ENCODE results near the gene MT4.

Gene MT4

DNA sequence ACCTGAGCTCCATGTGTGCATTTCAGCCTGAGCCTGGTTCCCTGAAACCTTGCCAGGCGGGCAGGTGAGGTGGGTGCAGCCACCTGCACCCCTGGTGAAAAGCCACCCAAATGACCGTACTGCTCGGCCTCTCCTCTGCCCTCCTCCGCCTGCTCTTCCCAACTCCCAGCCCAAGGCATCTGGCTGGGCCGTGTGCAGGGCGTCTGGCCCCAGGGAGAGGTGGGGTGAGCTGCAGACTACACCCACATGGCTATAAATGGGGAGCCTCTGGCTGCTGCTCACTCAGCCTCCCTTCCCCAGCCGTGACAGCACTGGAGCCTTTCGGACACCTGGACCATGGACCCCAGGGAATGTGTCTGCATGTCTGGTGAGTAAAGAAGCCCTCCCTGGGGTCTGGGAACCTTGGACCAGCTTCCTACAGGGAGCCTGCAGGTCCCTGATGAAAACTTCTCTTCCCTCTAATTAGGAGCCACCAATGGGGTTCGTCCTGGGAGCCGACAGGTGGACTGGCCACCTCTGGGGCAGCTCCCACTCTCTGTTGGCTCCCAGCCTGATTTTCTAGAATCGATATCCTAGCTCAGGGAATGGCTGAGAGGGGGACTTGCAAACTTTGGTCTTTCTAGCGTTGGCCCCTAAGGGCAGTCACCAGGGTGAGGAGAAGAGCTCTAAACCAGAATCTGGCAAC, at the start of gene MT4:
MT4 (plus strand) TSS at position 281 of the 685 bp plus-strand sequence; CDS start at position 337, 56 bp downstream.
- no peaks in the 10 kb centered on the region for H3K27me3 Mint-ChIP-seq
- H3K9me3 Mint-ChIP-seq: no peaks in the 10 kb centered on the region
- no peak within 1 kb of the TSS for H3K4me3 Mint-ChIP-seq
- DNase-seq (no peak), ATAC-seq (no peak)
- no peaks in the 10 kb centered on the region for H3K4me1 Mint-ChIP-seq
- peak within 1 kb of the TSS in 1 of 2 donors; percentile 49 for H3K27ac Mint-ChIP-seq

DNA sequence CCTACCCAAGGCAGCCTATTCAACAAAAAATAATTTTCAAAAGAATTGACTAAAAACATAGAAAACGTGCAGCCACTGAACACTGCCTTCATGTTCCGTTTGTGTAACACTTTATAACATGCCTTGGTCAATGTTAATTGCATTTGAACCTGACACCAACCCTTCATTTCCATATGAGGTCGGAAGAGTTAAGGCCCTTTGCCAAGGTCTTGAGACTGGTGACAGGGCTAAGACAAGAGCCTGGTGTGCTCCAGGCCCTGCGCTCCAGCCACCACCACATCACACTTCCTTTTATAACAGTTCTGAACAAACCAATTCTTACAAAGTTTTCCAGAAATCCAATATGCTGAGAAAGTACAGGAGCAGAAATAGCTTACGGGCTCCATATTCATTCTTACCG, 49.2 kb upstream of the MT4 start:
- peaks cover 59% of the 10 kb centered on the region for H3K4me1 Mint-ChIP-seq
- no peaks in the 10 kb centered on the region for H3K9me3 Mint-ChIP-seq
- no peaks in the 10 kb centered on the region for H3K27me3 Mint-ChIP-seq
- no peak for ATAC-seq
- H3K4me3 Mint-ChIP-seq: no peak overlapping the region
- no peak overlapping the region for H3K27ac Mint-ChIP-seq
- no peak for DNase-seq

DNA sequence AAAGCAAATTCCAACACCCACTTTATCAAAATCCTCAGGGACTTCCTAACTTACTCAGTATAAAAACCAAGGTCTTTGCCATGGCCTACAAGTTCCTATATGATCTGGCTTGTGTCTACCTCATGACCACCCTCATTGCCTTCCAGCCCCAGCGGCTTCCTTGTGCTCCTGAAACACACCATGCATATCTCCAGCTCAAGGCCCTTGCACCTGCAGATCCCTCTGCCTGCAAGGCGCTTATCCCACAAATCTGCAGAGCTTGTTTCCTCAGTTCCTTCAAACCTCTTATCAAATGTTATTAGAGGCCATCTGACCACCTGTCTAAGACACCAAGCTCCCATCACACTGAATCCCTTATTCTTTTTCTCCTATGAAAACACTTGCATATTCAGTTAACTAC, 47.7 kb upstream of the MT4 start:
- H3K4me1 Mint-ChIP-seq: peaks cover 62% of the 10 kb centered on the region
- H3K9me3 Mint-ChIP-seq: no peaks in the 10 kb centered on the region
- H3K4me3 Mint-ChIP-seq: no peak overlapping the region
- H3K27ac Mint-ChIP-seq: no peak overlapping the region
- ATAC-seq (no peak), DNase-seq (no peak)
- H3K27me3 Mint-ChIP-seq: no peaks in the 10 kb centered on the region

DNA sequence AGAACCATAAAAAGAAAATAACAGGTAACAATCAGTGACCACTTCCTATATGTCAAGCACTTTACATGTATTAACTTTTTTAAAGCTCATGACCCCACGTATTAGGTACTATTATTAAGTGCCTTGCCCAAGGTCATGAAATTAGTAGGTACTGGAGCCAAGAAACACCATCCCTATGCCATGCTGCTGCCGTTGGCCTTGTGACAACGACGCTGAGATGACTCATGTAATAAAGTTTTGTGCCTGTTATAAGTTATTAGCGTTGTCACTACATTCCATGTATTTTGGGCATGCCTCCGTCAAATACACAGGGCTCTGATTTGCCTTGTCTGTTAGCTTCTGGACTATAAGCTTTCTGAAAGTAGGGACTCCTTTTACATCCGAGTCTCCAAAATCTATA, 46.4 kb upstream of the MT4 start:
- peaks cover 60% of the 10 kb centered on the region for H3K4me1 Mint-ChIP-seq
- no peak for DNase-seq
- H3K4me3 Mint-ChIP-seq: peak overlapping the region; percentile 84 to 85
- no peaks in the 10 kb centered on the region for H3K9me3 Mint-ChIP-seq
- ATAC-seq: no peak
- H3K27ac Mint-ChIP-seq: no peak overlapping the region
- no peaks in the 10 kb centered on the region for H3K27me3 Mint-ChIP-seq

DNA sequence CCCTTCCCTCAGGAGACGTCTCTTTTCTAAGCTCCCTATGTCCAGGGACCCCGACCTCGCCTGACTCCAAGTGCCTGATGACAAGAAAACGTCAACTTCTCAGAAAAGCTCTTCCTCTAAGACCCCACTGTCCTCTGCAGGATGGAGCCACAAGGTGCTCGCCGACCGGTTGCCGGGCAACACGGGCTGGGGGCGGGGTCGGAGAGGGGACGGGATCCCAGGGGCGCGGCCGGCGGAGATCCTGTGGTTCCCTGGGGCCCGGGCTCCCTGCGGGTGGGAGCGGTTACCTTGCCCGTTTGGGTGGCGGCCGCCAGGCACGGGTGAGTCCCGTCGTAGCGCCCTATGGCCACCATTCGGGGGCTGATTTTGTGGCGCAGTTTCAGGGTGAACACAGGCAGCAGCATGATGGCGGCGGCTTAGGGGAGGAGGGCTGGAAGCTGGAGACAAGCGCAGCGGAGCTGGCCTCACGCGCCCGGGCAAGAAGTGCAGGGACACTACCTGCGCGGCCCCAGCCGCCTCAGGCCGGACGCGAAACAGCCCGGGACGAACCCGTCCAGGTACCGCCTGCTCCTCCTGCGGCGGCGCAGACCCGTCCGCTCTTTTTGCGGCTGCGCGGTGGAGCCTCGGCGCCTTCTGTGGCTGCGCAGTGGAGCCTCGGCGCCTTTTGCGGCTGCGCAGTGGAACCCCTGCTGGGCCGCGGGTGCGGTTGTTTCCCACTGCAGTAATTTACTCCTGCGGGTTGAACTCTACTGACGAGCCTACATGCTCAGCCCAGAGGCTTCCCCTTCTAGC, 45.2 kb upstream of the MT4 start, which contains the start of gene BBS2:
BBS2 (minus strand) TSS at position 566 of the 792 bp plus-strand sequence; CDS start at position 404, 162 bp downstream.
- Mint-ChIP-seq H3K27me3 (no peaks in the 10 kb centered on the region), H3K27ac (peak within 1 kb of the TSS; percentile 74 to 80), H3K4me3 (peak within 1 kb of the TSS; percentile 84 to 85), H3K4me1 (peaks cover 50% of the 10 kb centered on the region), H3K9me3 (no peaks in the 10 kb centered on the region)
- DNase-seq (peak; percentile 88 to 90), ATAC-seq (peak; percentile 88)

DNA sequence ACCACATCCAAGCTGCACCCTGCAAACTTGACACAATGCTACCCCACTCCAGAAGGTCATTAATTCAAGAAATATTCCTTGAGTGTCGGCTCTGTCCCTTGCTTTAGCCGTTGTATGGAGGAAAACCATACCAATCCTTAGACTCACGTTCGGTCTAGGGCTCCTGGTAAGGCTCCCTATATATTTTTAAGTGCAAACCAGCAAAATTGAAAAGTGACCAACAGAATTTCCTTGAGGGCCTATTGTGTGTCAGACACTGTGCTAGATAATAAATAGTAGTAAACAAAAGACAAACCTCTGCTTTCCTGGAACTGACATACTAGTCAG, 44.7 kb upstream of the MT4 start:
- Mint-ChIP-seq H3K27ac (peak overlapping the region; percentile 74 to 80), H3K9me3 (no peaks in the 10 kb centered on the region), H3K4me3 (peak overlapping the region; percentile 84 to 85), H3K27me3 (no peaks in the 10 kb centered on the region), H3K4me1 (peaks cover 45% of the 10 kb centered on the region)
- ATAC-seq (no peak), DNase-seq (no peak)

DNA sequence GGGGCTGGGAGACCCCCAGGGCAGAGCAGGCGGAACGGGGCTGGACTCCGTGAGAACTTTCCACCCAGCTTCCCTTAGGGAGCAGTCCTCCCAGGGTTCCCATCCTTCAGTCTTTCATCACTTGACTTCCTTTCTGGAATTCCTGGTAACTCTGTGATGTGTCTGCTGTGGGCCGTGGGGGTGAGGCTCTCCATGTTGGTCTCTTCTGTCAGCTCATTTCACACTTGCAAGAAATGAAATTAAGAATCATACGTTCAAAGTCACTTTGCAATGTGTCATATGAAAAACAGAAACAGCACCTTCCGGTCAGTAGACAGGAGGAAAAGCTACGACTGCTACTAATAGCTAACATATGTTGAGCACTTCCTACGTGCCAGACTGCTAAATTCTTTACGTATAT, 39.6 kb upstream of the MT4 start:
- Mint-ChIP-seq H3K4me1 (peaks cover 7% of the 10 kb centered on the region), H3K9me3 (no peaks in the 10 kb centered on the region), H3K27ac (no peak overlapping the region), H3K4me3 (no peak overlapping the region), H3K27me3 (no peaks in the 10 kb centered on the region)
- DNase-seq (no peak), ATAC-seq (no peak)

DNA sequence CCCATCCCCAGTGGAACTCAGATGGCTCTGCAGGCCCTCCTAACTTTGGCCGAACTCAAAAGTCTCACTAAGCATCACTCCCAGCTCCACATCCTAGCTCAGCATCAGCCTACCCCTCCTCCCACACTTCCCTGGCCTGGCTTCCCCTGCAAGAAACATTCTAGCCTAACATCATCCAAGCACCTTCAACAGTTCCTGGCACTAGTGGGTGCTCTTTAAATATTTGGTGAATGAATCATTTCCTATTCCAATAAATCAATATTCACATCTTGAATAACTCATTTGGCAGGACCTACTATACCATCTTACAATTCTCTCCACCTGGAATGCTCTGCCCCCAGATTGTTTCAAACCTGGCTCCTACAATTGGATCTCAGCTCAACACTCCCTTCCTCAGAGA, 34.0 kb upstream of the MT4 start:
- DNase-seq (no peak), ATAC-seq (no peak)
- Mint-ChIP-seq H3K4me1 (no peaks in the 10 kb centered on the region), H3K9me3 (no peaks in the 10 kb centered on the region), H3K27me3 (peaks cover 27% of the 10 kb centered on the region), H3K4me3 (no peak overlapping the region), H3K27ac (no peak overlapping the region)

DNA sequence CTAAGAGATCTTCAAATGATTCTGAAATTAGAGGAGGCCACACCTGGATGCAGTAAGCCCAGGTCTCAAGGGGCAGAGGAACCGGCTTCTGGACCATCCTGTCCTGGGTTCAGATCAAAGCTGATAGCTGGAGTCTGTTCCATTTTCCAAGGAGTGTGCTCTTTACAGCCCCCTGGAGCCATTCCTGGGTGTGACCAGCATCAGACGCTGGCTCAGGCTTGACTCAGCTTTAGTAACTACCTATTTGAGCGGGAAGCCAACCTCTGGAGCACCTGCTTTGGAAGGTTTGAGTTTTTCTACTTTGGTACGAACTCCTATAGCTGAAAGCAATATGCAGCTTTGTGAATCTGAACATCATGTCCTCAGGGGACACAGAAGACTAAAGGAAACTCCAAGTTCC, 32.2 kb upstream of the MT4 start:
- ATAC-seq (no peak), DNase-seq (no peak)
- no peak overlapping the region for H3K27ac Mint-ChIP-seq
- H3K4me3 Mint-ChIP-seq: no peak overlapping the region
- H3K27me3 Mint-ChIP-seq: peaks cover 27% of the 10 kb centered on the region
- no peaks in the 10 kb centered on the region for H3K4me1 Mint-ChIP-seq
- H3K9me3 Mint-ChIP-seq: no peaks in the 10 kb centered on the region

DNA sequence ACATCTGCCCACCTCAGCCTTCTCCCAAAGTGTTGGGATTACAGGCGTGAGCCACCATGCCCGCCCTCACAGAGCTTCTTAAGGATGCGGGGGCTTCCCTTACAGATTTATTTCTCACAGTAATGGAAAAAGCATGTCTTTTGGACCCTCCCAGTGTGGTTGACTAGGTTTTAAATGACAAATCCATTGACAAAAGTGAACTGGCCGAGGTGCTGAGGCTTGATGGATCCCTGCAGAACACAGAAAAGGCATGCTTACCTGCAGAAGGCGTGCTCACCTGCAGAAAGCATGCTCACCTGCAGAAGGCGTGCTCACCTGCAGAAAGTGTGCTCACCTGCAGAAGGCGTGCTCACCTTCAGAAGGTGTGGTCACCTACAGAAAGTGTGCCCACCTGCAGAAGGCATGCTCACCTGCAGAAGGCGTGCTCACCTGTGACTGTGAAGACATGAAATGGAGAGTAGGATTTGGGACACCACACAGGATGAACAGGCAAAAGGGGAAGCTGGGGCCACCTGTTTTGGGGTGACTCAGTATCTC, 30.0 kb upstream of the MT4 start:
- DNase-seq (no peak), ATAC-seq (no peak)
- H3K4me3 Mint-ChIP-seq: no peak overlapping the region
- H3K27ac Mint-ChIP-seq: no peak overlapping the region
- H3K27me3 Mint-ChIP-seq: peaks cover 27% of the 10 kb centered on the region
- H3K9me3 Mint-ChIP-seq: no peaks in the 10 kb centered on the region
- no peaks in the 10 kb centered on the region for H3K4me1 Mint-ChIP-seq

DNA sequence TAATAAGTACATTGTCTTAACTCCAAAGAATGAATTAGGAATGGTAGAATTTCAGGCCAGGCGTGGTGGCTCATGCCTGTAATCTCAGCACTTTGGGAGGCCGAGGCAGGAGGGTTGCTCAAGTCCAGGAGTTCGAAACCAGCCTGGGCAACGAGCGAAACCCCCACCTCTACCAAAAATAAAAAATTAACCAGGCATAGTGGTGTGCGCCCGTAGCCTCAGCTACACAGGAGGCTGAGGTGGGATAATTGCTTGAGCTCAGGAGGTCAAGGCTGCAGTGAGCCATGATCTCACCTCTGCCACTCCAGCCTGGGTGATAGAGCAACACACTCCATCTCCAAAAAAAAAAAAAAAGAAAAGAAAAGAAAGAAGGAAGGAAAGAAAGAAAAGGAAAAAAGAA, 26.5 kb upstream of the MT4 start:
- Mint-ChIP-seq H3K9me3 (no peaks in the 10 kb centered on the region), H3K4me1 (no peaks in the 10 kb centered on the region), H3K27ac (no peak overlapping the region), H3K4me3 (no peak overlapping the region), H3K27me3 (peaks cover 23% of the 10 kb centered on the region)
- ATAC-seq (no peak), DNase-seq (no peak)

DNA sequence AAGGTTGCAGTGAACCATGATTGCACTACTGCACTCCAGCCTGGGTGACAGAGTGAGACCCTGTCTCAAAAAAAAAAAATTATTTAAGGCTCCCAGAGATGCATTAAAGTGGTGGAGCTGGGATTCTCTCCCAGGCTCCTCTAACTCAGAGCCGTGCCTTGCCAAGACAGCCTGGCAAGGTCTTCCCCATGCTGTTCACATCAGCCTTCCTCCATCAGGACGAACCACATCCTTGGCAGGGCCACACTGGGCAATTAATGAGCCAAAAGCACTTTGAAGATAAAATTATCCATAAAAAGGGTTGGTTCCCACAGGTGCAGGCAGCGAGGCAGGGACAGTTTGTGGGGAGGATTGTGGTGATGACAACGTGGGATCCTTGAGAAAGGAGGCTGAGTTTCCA, 25.2 kb upstream of the MT4 start:
- no peak for DNase-seq
- no peak overlapping the region for H3K27ac Mint-ChIP-seq
- H3K27me3 Mint-ChIP-seq: peaks cover 10% of the 10 kb centered on the region
- no peak overlapping the region for H3K4me3 Mint-ChIP-seq
- no peaks in the 10 kb centered on the region for H3K9me3 Mint-ChIP-seq
- no peak for ATAC-seq
- H3K4me1 Mint-ChIP-seq: no peaks in the 10 kb centered on the region

DNA sequence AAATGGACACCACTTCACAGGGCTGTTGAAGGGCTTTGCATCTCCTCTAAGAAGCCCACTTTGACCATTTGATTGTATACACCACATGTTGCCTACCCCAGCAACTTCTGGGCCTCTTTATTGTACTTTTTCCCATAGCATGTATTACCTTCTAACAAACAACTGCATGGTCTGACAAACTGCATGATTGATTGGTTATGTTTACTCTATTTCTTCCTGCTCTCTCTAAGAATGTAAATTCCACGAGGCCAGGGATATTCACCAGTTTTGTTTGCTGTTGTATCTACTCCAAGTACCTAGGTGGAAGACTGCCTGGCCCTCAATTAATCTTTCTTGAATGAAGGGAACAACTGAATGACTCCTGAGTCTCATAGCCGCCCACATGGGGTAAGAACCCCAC, 22.8 kb upstream of the MT4 start:
- no peak for ATAC-seq
- H3K27ac Mint-ChIP-seq: no peak overlapping the region

DNA sequence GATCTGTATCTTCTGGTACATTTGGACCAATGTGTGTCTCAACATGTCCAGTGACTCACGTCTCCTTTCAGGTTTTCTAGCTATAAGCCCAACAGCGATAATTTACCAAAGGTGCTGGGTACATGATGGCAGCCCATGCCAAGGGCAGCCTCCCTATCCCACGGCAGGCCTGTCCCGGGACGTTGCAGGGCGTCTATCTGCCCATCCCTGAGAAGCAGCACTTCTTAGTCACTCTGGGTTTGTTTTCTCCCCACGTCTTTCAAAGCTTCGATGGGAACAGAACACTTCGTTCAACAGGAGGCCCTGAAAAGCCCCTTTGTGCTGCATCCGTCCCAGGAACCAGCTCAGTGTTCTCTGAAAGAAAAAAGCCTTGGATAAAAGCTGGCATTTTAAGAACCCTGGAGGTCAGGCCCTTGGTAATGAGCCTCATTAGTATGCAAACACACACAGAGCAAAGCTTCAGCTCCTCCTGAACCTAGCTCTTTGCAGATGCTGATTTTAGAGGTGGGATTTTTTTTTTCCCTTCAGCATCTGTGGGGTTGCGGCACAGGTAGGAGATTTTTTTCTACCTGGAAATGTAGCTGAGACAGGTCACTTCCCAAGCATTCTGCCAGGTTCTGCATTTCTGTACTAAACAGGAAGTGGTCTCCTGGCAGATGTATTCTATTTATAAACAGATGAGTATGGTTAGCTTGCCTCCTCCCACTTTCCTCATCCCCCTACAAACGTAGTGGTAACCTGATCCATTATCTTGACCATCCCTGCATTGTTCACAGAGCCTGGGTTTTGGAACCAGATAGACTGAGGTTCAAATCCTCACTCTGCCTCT, 17.5 kb upstream of the MT4 start:
- H3K9me3 Mint-ChIP-seq: no peaks in the 10 kb centered on the region
- peaks cover 1% of the 10 kb centered on the region for H3K27me3 Mint-ChIP-seq
- no peak for ATAC-seq
- peak overlapping the region; percentile 16 to 89 for H3K27ac Mint-ChIP-seq
- peaks cover 18% of the 10 kb centered on the region for H3K4me1 Mint-ChIP-seq
- no peak overlapping the region for H3K4me3 Mint-ChIP-seq
- DNase-seq: no peak

More for the DNA sequence above, 22.8 kb upstream of the MT4 start:
- Mint-ChIP-seq H3K27me3 (peaks cover 5% of the 10 kb centered on the region), H3K9me3 (no peaks in the 10 kb centered on the region), H3K4me1 (no peaks in the 10 kb centered on the region), H3K4me3 (no peak overlapping the region)
- no peak for DNase-seq

DNA sequence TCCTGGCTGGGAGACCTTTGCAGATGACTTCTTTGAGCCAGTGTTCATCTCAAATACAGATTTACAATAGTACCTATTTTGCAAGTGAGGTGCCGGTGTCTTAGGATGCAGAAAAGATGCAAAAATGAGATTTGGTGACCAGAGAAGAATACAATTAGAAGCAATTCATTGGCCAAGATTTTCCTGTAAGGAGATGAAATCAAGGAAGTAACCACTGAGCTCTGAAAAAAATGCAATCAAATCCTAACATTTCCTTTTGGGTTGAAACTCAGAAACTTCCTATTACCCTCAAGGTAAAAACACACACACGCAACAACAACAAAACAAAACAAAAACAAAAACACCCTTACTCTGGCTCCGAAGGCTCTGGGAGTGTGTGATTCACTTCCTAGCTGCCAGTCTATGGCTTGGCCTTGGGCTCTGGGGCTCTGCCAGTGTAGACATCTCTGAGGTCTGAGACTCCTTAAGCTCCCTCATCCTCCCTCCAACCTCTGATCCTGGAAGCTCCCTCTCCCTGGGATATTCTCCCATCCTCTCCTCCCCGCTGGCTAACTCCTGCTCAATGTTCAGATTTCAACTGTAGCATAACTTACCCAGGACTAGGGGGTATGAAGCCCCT, 16.8 kb upstream of the MT4 start:
- Mint-ChIP-seq H3K4me1 (peaks cover 18% of the 10 kb centered on the region), H3K27ac (peak overlapping the region in 1 of 2 donors; percentile 89), H3K27me3 (peaks cover under 1% of the 10 kb centered on the region), H3K4me3 (no peak overlapping the region), H3K9me3 (no peaks in the 10 kb centered on the region)
- DNase-seq (no peak), ATAC-seq (no peak)
